LoVo (cell line): ENCODE measurements around the gene CHST15.

Experiments used
- DNase-seq: peaks from one replicate; pipeline ENCODE4 v3.0.0-alpha.2; 2016; ENCODE audit warnings: low spot score

CHST15 gene

DNA sequence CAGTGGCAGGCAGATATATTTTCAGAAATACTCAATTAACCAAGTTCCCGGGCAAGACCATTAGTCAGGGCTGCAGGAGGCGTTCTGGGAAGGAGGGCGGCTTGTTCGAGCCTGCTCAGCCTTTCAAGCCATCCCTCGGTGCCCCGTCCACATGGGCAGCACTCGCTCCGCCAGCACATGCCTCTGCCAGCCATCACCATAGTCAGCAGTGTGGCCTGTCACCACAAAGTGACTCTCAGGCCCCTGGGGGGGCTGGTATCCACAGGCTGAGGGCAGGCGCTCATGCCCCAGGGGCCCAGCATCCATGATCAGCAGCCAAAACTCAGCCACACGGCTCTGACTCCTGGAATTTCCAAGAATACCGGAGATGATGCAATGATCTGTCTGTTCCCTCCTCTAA is 81.9 kb downstream of the CHST15 start:
- no peak for DNase-seq

DNA sequence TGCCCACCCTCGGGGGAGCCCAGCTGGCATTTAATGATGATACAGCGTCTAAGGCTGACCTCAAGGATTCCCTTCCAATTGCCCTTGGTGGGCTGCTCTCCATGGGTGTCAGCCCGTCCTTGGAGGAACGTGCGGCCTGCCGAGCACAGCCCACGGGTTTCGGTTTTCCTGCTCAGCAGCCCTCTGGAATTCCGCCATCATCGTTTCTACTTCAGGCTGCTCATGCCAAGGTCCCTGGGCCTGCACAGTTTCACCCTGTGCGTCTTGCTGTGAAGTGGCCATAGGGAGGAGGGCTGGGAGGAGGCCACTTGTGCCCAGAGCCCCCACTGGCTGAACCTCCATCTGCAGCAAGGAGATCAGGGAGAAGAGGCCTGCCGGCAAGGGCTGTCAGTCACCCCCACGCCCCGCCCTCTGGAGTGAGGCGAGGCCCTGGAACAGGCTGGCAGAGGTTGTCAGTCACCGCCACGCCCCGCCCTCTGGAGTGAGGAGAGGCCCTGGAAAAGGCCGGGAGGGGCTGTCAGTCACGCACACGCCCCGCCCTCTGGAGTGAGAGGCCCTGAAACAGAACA is 82.8 kb downstream of the CHST15 start:
- no peak for DNase-seq

DNA sequence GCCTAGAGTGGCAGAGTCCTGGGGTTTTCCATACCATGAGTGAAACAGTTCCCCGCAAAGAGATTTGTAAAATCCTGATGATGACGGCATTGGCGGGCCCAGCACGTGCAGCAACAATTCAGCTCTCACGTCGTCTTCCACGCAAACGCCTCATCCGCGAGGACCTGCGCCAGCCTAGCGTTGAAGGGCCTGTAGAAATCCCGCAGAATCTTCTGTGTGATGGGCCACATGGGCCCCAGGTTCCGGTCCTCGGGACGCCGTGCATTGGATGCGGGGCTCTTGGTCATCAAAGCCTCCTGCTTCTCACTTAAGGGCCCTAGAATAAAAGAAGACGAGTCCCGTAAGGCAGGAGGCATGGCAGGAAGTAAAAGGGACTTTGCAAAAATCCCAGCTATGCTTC is 83.4 kb downstream of the CHST15 start:
- no peak for DNase-seq

GRCh38 chr10:124009231-124010015 is 84.0 kb downstream of the CHST15 start:
- DNase-seq = peak; percentile 9

DNA sequence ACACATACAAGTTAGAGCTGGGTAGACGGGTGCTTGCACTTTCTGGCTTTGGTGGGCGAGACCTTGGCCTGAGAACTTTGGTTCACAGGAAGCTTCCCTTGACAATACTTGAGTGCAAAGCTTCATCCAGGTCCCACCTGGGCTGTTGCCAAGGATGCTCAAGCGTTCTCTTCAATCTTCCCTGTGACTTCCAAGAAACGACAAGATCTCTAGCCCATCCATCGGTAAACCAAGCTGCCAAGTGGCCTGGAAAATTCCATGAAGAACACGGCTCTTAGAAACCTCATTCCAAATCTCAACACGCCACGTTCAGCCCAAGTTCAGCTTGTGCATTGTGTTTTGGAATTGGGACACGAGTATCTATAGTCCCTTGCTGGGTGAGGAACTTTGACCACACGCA is 84.7 kb downstream of the CHST15 start:
- DNase-seq = no peak

GRCh38 chr10:124008187-124008586 is 85.2 kb downstream of the CHST15 start:
- DNase-seq = no peak

DNA sequence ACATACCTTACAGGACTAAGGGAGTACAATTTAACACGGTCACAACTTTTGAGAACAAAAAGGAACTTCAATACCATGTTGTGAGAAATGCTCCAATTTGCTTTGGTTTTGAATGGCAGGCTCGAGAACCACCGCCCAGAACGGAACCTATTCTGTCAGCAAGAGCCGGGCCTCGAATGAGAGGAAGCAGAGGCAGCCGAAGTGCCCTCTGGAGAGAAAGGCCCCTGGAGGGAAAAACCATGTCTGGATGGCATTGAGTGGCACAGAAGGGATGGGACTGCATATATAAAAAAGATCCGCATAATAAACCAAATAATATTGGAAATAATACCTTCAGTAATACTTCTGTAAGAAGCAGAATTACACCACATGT is 85.6 kb downstream of the CHST15 start:
- no peak for DNase-seq

GRCh38 chr10:124007102-124007772 is 86.2 kb downstream of the CHST15 start:
- no peak for DNase-seq

DNA sequence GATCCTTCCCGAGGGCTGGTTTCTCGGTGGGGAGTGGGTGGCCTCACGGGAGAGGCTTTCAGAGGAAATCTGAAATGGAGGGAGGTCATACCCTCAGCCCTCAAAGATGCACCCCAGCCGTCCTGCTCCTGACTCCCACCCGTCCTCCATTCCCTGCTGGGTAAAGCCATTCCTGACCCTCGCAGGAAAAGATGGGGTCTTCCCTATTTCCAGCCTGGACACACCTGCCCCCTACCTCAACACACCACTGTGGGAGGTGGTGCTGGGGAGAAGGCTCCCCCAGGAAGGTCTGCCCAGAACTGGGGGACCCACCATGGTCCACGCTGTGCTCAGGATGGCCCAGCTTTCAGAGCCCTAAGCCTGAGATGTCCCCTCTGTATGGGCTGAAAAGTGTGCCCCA is 86.9 kb downstream of the CHST15 start:
- DNase-seq = no peak

DNA sequence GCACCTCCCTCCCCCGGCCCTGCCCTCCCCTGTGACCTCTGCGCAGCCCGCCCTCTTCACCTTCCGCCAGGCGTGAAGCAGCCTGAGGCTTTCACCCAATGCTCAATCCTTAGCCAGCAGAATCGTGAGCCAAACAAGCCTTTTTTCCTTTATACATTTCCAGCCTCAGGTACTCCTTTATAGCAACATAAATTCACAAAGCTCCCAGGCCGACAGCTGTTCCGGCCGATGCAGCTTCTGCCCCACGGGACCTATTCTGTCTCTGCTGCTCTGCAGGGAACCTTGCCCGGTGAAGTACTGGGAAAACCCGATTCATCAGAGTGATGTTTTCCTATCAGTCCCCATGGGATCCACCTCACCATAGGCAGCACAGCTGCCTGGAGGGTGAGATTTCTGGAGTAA is 87.4 kb downstream of the CHST15 start:
- DNase-seq = no peak

GRCh38 chr10:124005091-124005490 is 88.3 kb downstream of the CHST15 start:
- DNase-seq = no peak

DNA sequence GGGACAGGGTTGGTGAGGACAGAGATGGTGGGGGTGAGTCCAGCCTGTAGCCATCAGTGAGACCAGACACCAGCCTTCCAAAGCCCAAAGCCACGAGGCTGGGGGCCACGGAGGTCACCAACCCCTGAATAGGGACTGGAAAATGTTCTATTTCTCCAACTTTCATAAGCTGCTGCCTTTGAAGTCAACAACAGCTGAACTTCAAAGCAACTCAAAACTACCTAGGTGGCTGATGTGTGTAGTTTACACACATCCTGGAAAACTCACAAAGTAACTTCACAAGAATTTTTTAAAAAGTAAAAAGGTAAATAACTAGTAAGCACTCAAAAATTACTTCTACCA is 88.8 kb downstream of the CHST15 start:
- no peak for DNase-seq

DNA sequence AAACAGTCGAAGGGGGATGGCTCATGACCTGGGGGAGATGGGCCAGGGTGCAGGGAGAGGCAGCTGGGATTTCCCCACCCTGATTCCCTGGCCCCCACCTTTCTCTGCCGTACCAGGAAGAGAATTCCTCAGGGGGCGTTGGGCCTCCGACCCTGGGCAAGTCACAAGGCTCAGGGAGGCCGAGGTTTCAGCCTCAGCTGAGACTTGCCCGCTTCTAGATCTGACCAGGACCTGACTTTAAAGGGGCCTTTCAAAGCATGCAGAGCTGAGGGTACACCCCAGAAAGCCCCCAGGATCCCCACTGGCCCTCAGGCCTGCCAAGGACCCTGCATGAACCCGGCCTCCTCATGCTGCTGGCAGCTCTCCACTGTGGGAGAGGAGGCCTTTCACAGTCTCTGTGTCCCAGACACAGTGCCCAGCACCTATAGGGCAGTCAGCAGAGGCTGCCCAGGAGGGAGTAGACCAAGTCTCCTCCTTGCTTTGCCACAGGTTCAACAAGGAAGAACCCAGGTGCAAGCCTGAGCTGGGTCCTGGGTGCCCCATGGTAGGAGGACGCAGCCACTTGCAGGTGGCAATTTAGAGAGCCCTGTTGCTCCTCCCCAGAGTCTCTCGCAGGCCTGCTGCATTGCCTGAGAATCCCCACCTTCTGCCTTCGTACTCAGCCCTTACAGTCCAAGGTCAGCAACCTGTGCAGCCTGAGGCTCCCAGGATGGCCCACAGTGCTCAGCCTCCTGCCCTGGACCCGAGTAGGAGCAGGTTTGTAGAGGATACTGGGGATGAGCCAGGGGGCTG is 89.3 kb downstream of the CHST15 start:
- DNase-seq = no peak

GRCh38 chr10:124003481-124003870 is 89.9 kb downstream of the CHST15 start:
- DNase-seq = no peak

DNA sequence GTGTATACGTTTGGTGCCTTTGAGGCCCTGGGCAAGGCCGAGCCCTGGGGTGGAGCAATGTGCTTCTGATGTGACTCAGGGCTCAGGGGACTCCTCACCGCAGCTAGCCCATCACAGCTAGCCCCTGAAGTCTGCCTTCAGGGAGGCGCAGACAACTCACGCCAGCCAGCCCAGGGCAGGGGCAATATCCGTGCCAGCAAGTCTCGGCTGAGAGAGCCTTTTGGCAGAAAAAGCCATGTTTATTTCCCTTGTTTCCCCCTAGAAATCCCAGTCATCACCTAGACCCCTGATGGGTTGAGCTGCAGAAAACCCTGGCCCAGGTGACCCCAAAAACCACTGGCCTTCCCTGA is 90.4 kb downstream of the CHST15 start:
- DNase-seq = no peak

DNA sequence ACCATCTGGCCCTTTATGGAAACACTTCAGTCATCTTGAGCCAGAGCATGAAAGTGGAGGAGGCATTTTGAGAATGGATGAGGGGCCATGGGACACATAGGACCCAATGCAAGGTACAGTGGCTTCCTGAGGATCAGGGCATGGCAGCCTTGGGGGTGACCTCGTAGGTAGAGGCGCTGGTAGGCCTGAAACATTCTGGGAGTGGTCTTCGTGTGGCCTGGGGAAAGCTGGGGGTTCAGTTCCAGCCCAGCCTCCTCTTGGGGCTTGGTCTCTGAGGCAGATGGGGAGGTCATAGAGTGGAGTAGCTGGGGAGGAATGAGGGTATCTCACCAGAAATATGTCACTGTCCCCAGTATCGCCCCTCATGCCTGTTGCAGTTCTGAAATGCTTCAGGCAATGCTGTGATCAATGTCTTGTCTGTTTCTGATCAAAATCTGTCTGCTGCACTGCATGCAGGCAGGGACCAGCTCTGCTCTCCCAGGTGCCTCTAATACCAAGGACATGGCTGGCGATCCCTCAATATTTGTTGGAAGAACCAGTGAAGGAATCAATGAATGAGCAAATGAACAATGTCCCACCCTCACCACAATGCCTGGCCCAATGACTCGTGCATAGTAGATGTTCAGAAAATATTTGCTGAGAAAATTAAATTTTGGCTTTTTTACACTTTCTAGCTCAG is 90.9 kb downstream of the CHST15 start:
- no peak for DNase-seq

DNA sequence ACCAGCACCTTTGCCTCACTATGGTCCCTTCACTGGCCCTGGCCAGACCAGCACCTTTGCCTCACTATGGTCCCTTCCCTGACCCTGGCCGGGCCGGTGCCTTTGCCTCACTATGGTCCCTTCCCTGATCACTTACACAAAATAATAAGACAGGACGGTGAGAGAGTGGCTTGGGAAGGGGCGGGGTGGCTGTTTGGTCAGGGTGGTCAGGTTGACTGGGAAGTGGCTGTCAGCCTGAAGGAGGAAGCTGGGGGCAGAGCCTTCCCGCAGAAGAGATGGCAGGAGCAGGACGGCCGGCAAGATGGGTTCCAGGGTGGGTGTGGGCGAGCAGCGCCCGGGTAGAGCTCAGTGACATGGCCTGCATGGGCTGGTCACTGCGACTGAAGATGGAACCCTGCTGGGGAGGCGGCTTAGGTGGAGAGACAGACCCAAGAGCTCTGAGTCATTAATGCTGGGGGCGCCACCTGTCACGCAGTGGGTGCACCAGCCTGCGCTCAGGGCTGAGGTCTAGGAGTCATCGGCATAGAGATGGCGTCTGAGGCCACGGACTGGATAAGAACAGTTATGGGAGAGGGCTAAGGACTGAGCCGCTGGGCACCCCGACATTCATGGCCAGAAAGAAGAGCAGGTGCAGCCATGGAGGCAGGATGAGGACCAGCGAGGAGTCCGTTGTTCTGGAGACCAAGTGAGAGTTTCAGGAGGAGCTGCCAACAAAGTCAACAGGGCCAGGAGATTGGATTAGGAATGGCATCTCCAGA is 91.8 kb downstream of the CHST15 start:
- DNase-seq = no peak

DNA sequence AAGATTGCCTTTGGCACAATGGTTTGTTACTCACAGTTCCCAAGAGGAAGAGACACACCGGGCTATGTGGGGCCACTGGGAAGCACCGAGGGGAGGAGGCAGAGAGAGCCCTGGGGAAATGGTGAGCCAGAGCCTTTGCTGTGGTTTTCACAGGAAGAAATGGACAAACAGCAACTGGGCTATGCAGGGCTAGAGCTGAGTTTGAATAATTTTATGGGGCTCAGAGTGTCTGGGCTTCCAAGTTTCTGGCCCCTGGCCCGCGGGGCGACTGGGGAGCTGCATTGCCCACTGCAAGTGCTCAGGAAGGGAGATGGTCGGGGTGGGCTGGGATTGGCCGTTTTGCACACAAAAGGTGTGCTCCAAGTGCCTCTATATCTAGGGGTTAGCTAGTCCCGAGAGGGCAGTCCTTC is 92.6 kb downstream of the CHST15 start:
- DNase-seq = no peak

DNA sequence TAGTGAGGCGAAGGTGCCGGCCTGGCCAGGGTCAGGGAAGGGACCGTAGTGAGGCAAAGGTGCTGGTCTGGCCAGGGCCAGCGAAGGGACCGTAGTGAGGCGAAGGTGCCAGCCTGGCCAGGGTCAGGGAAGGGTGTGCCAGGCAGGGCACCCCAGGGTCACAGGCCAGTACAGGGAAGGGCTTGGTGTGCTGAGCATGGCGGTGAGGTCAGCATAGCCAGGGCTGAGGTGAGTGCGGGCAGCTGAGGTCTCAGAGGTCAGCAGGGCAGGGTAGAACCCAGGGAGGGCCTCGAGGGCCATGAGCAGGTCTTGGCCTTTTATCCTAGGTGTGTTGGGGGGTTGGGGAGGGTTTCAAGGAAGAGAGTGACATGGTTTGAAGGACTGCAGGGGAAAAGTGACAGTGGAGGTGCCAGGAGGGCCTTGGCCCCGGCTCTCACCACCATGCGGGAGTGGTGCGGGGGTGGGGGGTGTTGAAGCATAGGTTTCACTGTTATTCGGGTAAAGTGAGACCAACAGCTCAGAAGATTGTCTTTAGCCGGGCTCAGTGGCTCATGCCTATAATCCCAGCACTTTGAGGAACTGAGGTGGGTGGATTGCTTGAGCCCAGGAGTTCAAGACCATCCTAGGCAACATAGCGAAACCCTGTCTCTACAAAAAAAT is 93.3 kb downstream of the CHST15 start:
- no peak for DNase-seq

DNA sequence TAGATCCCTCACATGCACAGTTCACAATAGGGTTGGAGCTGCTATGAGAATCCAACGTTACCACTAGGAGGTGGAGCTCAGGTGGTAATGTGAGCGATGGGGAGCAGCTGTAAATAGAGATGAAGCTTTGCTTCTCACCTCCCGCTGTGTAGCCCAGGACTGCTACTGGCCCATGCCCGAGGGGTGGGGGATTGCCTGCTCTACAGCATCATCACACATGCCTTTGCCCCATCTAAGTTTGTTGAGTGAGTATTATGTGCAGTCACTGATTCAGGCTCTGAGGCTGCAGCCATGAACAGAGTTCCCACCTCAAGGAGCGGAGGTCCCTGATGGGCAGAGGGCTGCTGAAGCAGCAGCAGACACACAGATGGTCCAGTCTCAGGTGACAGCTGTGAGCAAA is 94.1 kb downstream of the CHST15 start:
- no peak for DNase-seq
